Measurements from ENCODE around the gene SPDYE4. TPM values are rescaled to one million over a fixed set of nuclear protein-coding genes. Genes with fewer than 3 reads are reported as not detected.

Gene SPDYE4
- total RNA-seq, 1 experiment from 2014 or later, result not detected

- no peak for TF ChIP-seq EZH2phosphoT487 (IDR thresholded peaks at IDR 0.05; ENCODE audit: borderline replicate concordance, low read length)
- no peak for TF ChIP-seq EZH2 (IDR thresholded peaks at IDR 0.05; ENCODE audit: low read length, unreplicated experiment)
- no peak for TF ChIP-seq CTCF (conservative IDR thresholded peaks at IDR 0.05; ENCODE audit: low read depth, low read length)
- ATAC-seq, result no peak
- no peak overlapping the region for H3K27ac ChIP-seq (ENCODE audit: low read length)
- no peaks in the 10 kb centered on the region for H3K4me1 ChIP-seq (ENCODE audit: insufficient read depth, low read length)
- H3K9me3 ChIP-seq (ENCODE audit: low read length), result no peaks in the 10 kb centered on the region
- peaks cover 11% of the 10 kb centered on the region; the same call in 1 of the 2 replicates for H3K27me3 ChIP-seq (ENCODE audit: low read length)
- no peaks in the 10 kb centered on the region for H3K9me2 ChIP-seq (replicated peaks; ENCODE audit: low read length)
- ChIA-PET POLR2A (ENCODE audit: unreplicated experiment) (interaction anchor here (0.6 kb wide), 1 partner anchor 18 kb away, joined by 5 read pairs; no protein-coding TSS in a partner anchor), CTCF (no interaction called here)
- intact Hi-C loops (cut with micrococcal nuclease), result no loop called here
- BruUV-seq (replicated peaks), result no TSS peak
- no peak overlapping the region for H3K4me2 ChIP-seq (ENCODE audit: low read length)
- H3K36me3 ChIP-seq (ENCODE audit: low read depth, low read length), result no peaks in the 10 kb centered on the region
- no peak overlapping the region for H3K4me3 ChIP-seq (ENCODE audit: low read length)
- H3K79me2 ChIP-seq (ENCODE audit: low read length), result no peaks in the 10 kb centered on the region
- no peaks in the 10 kb centered on the region for H3F3A ChIP-seq (ENCODE audit: low read length, unreplicated experiment)
- no peaks in the 10 kb centered on the region for H4K20me1 ChIP-seq (ENCODE audit: low read length)
- no peak overlapping the region for H3K9ac ChIP-seq (ENCODE audit: low read length)
- no peak for DNase-seq
- no peak overlapping the region for H2AFZ ChIP-seq (ENCODE audit: low read length)
Observed at GRCh38 chr17:8706431-8706830, 51.9 kb downstream of the SPDYE4 start.

- ATAC-seq (no peak), DNase-seq (no peak)
- H3K36me3 ChIP-seq (ENCODE audit: low read depth, low read length), result no peaks in the 10 kb centered on the region
- ChIA-PET CTCF (no interaction called here), POLR2A (ENCODE audit: unreplicated experiment) (no interaction called here)
- BruUV-seq (replicated peaks), result no TSS peak
- H2AFZ ChIP-seq (ENCODE audit: low read length), result no peak overlapping the region
- H3F3A ChIP-seq (ENCODE audit: low read length, unreplicated experiment), result no peaks in the 10 kb centered on the region
- H3K27me3 ChIP-seq (ENCODE audit: low read length), result peaks cover 11% of the 10 kb centered on the region; the same call in 1 of the 2 replicates
- no peak overlapping the region for H3K4me3 ChIP-seq (ENCODE audit: low read length)
- no peaks in the 10 kb centered on the region for H3K4me1 ChIP-seq (ENCODE audit: insufficient read depth, low read length)
- H3K4me2 ChIP-seq (ENCODE audit: low read length), result no peak overlapping the region
- H3K27ac ChIP-seq (ENCODE audit: low read length), result no peak overlapping the region
- no peaks in the 10 kb centered on the region for H3K9me3 ChIP-seq (ENCODE audit: low read length)
- H4K20me1 ChIP-seq (ENCODE audit: low read length), result no peaks in the 10 kb centered on the region
- H3K79me2 ChIP-seq (ENCODE audit: low read length), result no peaks in the 10 kb centered on the region
- no peak overlapping the region for H3K9ac ChIP-seq (ENCODE audit: low read length)
- no peak for TF ChIP-seq EZH2phosphoT487 (IDR thresholded peaks at IDR 0.05; ENCODE audit: borderline replicate concordance, low read length)
- no peak for TF ChIP-seq CTCF (conservative IDR thresholded peaks at IDR 0.05; ENCODE audit: low read depth, low read length)
- no peak for TF ChIP-seq EZH2 (IDR thresholded peaks at IDR 0.05; ENCODE audit: low read length, unreplicated experiment)
- intact Hi-C loops (cut with micrococcal nuclease), result no loop called here
- no peaks in the 10 kb centered on the region for H3K9me2 ChIP-seq (replicated peaks; ENCODE audit: low read length)
Observed at GRCh38 chr17:8705427-8705826, 52.9 kb downstream of the SPDYE4 start.

- no peaks in the 10 kb centered on the region for H3K9me3 ChIP-seq (ENCODE audit: low read length)
- no peak overlapping the region for H3K4me3 ChIP-seq (ENCODE audit: low read length)
- H3K4me1 ChIP-seq (ENCODE audit: insufficient read depth, low read length), result no peaks in the 10 kb centered on the region
- no peak overlapping the region for H3K4me2 ChIP-seq (ENCODE audit: low read length)
- intact Hi-C loops (cut with micrococcal nuclease), result no loop called here
- CTCF ChIA-PET, result no interaction called here
- no peaks in the 10 kb centered on the region for H3K9me2 ChIP-seq (replicated peaks; ENCODE audit: low read length)
- POLR2A ChIA-PET (ENCODE audit: unreplicated experiment), result no interaction called here
- DNase-seq (no peak), ATAC-seq (no peak)
- H4K20me1 ChIP-seq (ENCODE audit: low read length), result no peaks in the 10 kb centered on the region
- TF ChIP-seq EZH2 (IDR thresholded peaks at IDR 0.05; ENCODE audit: low read length, unreplicated experiment) (no peak), CTCF (conservative IDR thresholded peaks at IDR 0.05; ENCODE audit: low read depth, low read length) (no peak), EZH2phosphoT487 (IDR thresholded peaks at IDR 0.05; ENCODE audit: borderline replicate concordance, low read length) (no peak)
- BruUV-seq (replicated peaks), result no TSS peak
- H3K36me3 ChIP-seq (ENCODE audit: low read depth, low read length), result no peaks in the 10 kb centered on the region
- no peak overlapping the region for H3K27ac ChIP-seq (ENCODE audit: low read length)
- H3K79me2 ChIP-seq (ENCODE audit: low read length), result no peaks in the 10 kb centered on the region
- no peak overlapping the region for H2AFZ ChIP-seq (ENCODE audit: low read length)
- H3K27me3 ChIP-seq (ENCODE audit: low read length), result peaks cover 8% of the 10 kb centered on the region; the same call in 1 of the 2 replicates
- no peak overlapping the region for H3K9ac ChIP-seq (ENCODE audit: low read length)
- H3F3A ChIP-seq (ENCODE audit: low read length, unreplicated experiment), result no peaks in the 10 kb centered on the region
Observed at GRCh38 chr17:8703001-8703400, 55.3 kb downstream of the SPDYE4 start.
